Measurements from ENCODE around the gene GRIK1.

The GRIK1 gene

GRCh38 chr21:29875036-29875716, 64.6 kb downstream of the GRIK1 start:
- Histone ChIP-seq H3K36me3 (ENCODE audit: control insufficient read depth, insufficient read depth, low read length) (no peaks in the 10 kb centered on the region), H3K27ac (ENCODE audit: low read depth, low read length) (no peak overlapping the region), H3K9me3 (ENCODE audit: control insufficient read depth, insufficient read depth, low read depth, low read length) (0 out of 2 replicates have a peak, but pooled peaks cover 4% of the 10 kb centered on the region), H3K9ac (ENCODE audit: low read length) (no peak overlapping the region), H3K27me3 (ENCODE audit: control insufficient read depth, insufficient read depth, low read length) (no peaks in the 10 kb centered on the region), H3K4me3 (ENCODE audit: low read depth, low read length) (no peak overlapping the region), H3K4me1 (ENCODE audit: control insufficient read depth, insufficient read depth, low read length) (no peaks in the 10 kb centered on the region)

DNA sequence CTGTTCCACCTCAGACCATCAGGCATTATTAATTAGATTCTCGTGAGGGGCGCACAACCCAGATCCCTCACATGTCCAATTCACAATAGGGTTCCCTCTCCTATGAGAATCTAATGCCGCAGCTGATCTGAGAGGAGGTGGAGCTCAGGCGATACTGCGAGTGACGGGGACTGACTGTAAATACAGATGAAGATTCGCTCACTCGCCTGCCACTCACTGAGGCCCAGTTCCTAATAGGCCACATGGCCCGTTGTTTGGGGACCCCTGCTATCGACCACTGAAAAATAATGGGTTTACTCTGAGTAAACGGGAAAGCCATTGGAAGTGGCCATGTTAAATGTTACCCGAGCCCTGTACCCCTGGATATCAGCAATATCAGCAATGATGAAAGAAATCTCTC, 65.9 kb downstream of the GRIK1 start:
- Histone ChIP-seq H3K9me3 (ENCODE audit: control insufficient read depth, insufficient read depth, low read depth, low read length) (0 out of 2 replicates have a peak, but pooled peaks cover 4% of the 10 kb centered on the region), H3K4me1 (ENCODE audit: control insufficient read depth, insufficient read depth, low read length) (no peaks in the 10 kb centered on the region), H3K4me3 (ENCODE audit: low read depth, low read length) (no peak overlapping the region), H3K27ac (ENCODE audit: low read depth, low read length) (no peak overlapping the region), H3K27me3 (ENCODE audit: control insufficient read depth, insufficient read depth, low read length) (no peaks in the 10 kb centered on the region), H3K36me3 (ENCODE audit: control insufficient read depth, insufficient read depth, low read length) (no peaks in the 10 kb centered on the region), H3K9ac (ENCODE audit: low read length) (no peak overlapping the region)

DNA sequence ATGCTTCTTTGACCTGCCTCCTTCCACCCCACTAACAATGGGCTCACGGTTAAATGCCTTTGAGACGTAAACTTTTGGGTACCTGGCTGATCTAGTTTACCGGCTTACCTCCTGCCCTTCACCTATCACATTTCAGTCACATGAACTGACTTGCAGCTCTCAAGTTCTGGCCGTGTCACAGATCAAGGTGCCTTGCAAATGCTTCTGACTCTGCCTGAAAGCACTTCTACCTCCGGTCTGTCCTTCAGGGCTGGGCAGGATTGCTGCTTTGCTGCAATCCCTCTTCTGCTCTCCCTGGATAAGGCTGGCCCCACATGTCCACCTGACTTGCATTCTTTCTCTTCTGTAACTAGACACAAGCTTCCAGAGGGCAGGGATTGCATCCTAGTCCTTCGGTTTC, 69.0 kb downstream of the GRIK1 start:
- Histone ChIP-seq H3K9me3 (ENCODE audit: control insufficient read depth, insufficient read depth, low read depth, low read length) (0 out of 2 replicates have a peak, but pooled peaks cover 4% of the 10 kb centered on the region), H3K36me3 (ENCODE audit: control insufficient read depth, insufficient read depth, low read length) (no peaks in the 10 kb centered on the region), H3K27ac (ENCODE audit: low read depth, low read length) (no peak overlapping the region), H3K9ac (ENCODE audit: low read length) (no peak overlapping the region), H3K27me3 (ENCODE audit: control insufficient read depth, insufficient read depth, low read length) (no peaks in the 10 kb centered on the region), H3K4me1 (ENCODE audit: control insufficient read depth, insufficient read depth, low read length) (no peaks in the 10 kb centered on the region), H3K4me3 (ENCODE audit: low read depth, low read length) (no peak overlapping the region)

DNA sequence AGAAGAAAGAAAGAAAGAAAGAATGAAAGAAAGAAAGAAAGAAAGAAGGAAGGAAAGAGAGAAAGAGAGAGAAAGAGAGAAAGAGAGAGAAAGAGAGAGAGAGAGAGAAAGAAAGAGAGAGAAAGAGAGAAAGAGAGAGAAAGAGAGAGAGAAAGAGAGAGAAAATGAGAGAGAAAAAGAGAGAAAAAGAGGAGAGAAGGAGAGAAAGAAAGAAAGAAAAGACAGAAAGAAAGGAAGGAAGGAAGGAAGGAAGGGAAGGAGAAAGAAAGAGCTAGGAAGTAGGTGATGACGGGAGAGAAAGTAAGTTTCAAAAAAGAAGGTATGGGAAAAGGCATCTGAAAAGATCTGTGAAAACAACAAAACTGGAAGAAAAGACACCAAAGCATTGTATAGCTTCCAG, 72.0 kb downstream of the GRIK1 start:
- H3K4me1 ChIP-seq (ENCODE audit: control insufficient read depth, insufficient read depth, low read length) = no peaks in the 10 kb centered on the region
- no peak overlapping the region for H3K9ac ChIP-seq (ENCODE audit: low read length)
- H3K36me3 ChIP-seq (ENCODE audit: control insufficient read depth, insufficient read depth, low read length) = no peaks in the 10 kb centered on the region
- no peak overlapping the region for H3K4me3 ChIP-seq (ENCODE audit: low read depth, low read length)
- H3K9me3 ChIP-seq (ENCODE audit: control insufficient read depth, insufficient read depth, low read depth, low read length) = 0 out of 2 replicates have a peak, but pooled peaks cover 1% of the 10 kb centered on the region
- no peaks in the 10 kb centered on the region for H3K27me3 ChIP-seq (ENCODE audit: control insufficient read depth, insufficient read depth, low read length)
- H3K27ac ChIP-seq (ENCODE audit: low read depth, low read length) = no peak overlapping the region

GRCh38 chr21:29860346-29860745, 79.5 kb downstream of the GRIK1 start:
- Histone ChIP-seq H3K9ac (ENCODE audit: low read length) (no peak overlapping the region), H3K27ac (ENCODE audit: low read depth, low read length) (no peak overlapping the region), H3K9me3 (ENCODE audit: control insufficient read depth, insufficient read depth, low read depth, low read length) (no peaks in the 10 kb centered on the region), H3K4me1 (ENCODE audit: control insufficient read depth, insufficient read depth, low read length) (0 out of 2 replicates have a peak, but pooled peaks cover 3% of the 10 kb centered on the region), H3K36me3 (ENCODE audit: control insufficient read depth, insufficient read depth, low read length) (no peaks in the 10 kb centered on the region), H3K4me3 (ENCODE audit: low read depth, low read length) (no peak overlapping the region), H3K27me3 (ENCODE audit: control insufficient read depth, insufficient read depth, low read length) (no peaks in the 10 kb centered on the region)

DNA sequence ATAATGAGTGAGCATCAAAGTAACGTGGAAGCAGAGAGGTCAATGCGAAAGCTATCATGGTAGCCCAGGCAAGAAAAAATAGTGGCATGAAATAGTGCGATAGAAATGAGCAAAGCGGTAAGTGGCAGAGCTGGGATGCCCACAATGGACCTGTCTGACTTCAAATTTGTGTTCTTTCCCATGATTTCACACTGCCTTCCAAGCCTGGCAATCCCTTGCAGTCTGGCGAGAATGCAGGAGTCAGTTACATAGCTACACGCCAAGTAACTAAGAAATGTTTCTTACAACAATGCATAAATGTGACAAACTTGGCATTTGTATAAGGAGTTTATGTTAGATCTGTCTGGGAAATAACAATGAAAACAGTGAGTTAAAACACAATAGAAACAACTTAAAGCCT, 82.6 kb downstream of the GRIK1 start:
- Histone ChIP-seq H3K4me3 (ENCODE audit: low read depth, low read length) (no peak overlapping the region), H3K9me3 (ENCODE audit: control insufficient read depth, insufficient read depth, low read depth, low read length) (no peaks in the 10 kb centered on the region), H3K4me1 (ENCODE audit: control insufficient read depth, insufficient read depth, low read length) (peaks cover 6% of the 10 kb centered on the region; the same call in 1 of the 2 replicates), H3K27me3 (ENCODE audit: control insufficient read depth, insufficient read depth, low read length) (no peaks in the 10 kb centered on the region), H3K27ac (ENCODE audit: low read depth, low read length) (no peak overlapping the region), H3K9ac (ENCODE audit: low read length) (no peak overlapping the region), H3K36me3 (ENCODE audit: control insufficient read depth, insufficient read depth, low read length) (no peaks in the 10 kb centered on the region)

GRCh38 chr21:29854795-29855194, 85.0 kb downstream of the GRIK1 start:
- H3K9me3 ChIP-seq (ENCODE audit: control insufficient read depth, insufficient read depth, low read depth, low read length) = no peaks in the 10 kb centered on the region
- H3K9ac ChIP-seq (ENCODE audit: low read length) = no peak overlapping the region
- H3K4me3 ChIP-seq (ENCODE audit: low read depth, low read length) = no peak overlapping the region
- no peaks in the 10 kb centered on the region for H3K36me3 ChIP-seq (ENCODE audit: control insufficient read depth, insufficient read depth, low read length)
- H3K27me3 ChIP-seq (ENCODE audit: control insufficient read depth, insufficient read depth, low read length) = no peaks in the 10 kb centered on the region
- H3K4me1 ChIP-seq (ENCODE audit: control insufficient read depth, insufficient read depth, low read length) = peaks cover 11% of the 10 kb centered on the region
- no peak overlapping the region for H3K27ac ChIP-seq (ENCODE audit: low read depth, low read length)

DNA sequence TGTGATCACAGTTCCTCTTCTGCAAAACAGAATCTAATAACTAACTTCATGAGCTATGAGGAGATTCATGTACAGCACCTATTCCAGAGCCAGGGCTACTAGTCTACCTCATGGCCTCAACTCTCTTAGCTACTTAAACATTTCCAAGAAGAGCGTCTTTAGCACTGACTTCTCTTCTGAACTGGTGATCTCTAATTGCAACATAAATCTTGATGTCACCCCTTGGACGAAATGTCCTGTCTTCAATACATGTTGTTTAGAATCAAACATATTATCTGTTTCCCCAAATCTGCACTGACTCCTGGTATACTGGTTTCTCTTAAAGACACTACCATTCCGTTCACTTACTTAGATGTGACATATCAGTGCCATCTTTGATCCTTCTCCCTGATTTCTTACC, 88.2 kb downstream of the GRIK1 start:
- Histone ChIP-seq H3K9me3 (ENCODE audit: control insufficient read depth, insufficient read depth, low read depth, low read length) (no peaks in the 10 kb centered on the region), H3K4me3 (ENCODE audit: low read depth, low read length) (no peak overlapping the region), H3K36me3 (ENCODE audit: control insufficient read depth, insufficient read depth, low read length) (no peaks in the 10 kb centered on the region), H3K9ac (ENCODE audit: low read length) (no peak overlapping the region), H3K4me1 (ENCODE audit: control insufficient read depth, insufficient read depth, low read length) (peaks cover 16% of the 10 kb centered on the region), H3K27me3 (ENCODE audit: control insufficient read depth, insufficient read depth, low read length) (no peaks in the 10 kb centered on the region), H3K27ac (ENCODE audit: low read depth, low read length) (no peak overlapping the region)

DNA sequence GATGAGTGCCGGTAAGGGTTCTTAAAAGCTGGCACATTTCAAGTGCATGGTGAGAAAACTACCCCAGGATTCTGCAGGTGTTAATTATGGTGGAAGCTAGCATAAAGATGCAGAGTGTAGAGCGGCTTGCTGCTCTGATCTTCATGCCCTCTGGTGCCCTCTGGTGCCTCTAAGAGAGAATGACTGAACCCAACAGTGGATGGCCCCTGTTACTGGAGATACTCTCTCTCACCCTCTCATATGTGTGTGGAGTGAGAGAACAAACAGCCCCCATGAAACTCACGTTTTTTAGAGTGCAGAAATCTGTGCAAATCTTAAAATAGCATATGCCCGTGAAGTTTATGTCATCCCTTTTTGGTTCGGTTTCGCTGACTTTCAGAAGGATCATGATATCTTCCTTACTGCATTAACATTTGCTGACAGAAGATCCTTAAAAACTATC, 90.0 kb downstream of the GRIK1 start:
- Histone ChIP-seq H3K4me3 (ENCODE audit: low read depth, low read length) (no peak overlapping the region), H3K36me3 (ENCODE audit: control insufficient read depth, insufficient read depth, low read length) (no peaks in the 10 kb centered on the region), H3K27ac (ENCODE audit: low read depth, low read length) (no peak overlapping the region), H3K9ac (ENCODE audit: low read length) (no peak overlapping the region), H3K4me1 (ENCODE audit: control insufficient read depth, insufficient read depth, low read length) (peaks cover 16% of the 10 kb centered on the region), H3K27me3 (ENCODE audit: control insufficient read depth, insufficient read depth, low read length) (no peaks in the 10 kb centered on the region), H3K9me3 (ENCODE audit: control insufficient read depth, insufficient read depth, low read depth, low read length) (no peaks in the 10 kb centered on the region)

- H3K9me3 ChIP-seq (ENCODE audit: control insufficient read depth, insufficient read depth, low read depth, low read length) = no peaks in the 10 kb centered on the region
- no peaks in the 10 kb centered on the region for H3K27me3 ChIP-seq (ENCODE audit: control insufficient read depth, insufficient read depth, low read length)
- no peaks in the 10 kb centered on the region for H3K4me1 ChIP-seq (ENCODE audit: control insufficient read depth, insufficient read depth, low read length)
- H3K36me3 ChIP-seq (ENCODE audit: control insufficient read depth, insufficient read depth, low read length) = no peaks in the 10 kb centered on the region
- no peak overlapping the region for H3K4me3 ChIP-seq (ENCODE audit: low read depth, low read length)
- no peak overlapping the region for H3K27ac ChIP-seq (ENCODE audit: low read depth, low read length)
- H3K9ac ChIP-seq (ENCODE audit: low read length) = no peak overlapping the region
Observed at GRCh38 chr21:29843804-29844203, 96.0 kb downstream of the GRIK1 start.

- Histone ChIP-seq H3K27ac (ENCODE audit: low read depth, low read length) (no peak overlapping the region), H3K4me3 (ENCODE audit: low read depth, low read length) (no peak overlapping the region), H3K27me3 (ENCODE audit: control insufficient read depth, insufficient read depth, low read length) (no peaks in the 10 kb centered on the region), H3K9me3 (ENCODE audit: control insufficient read depth, insufficient read depth, low read depth, low read length) (peaks cover 28% of the 10 kb centered on the region), H3K36me3 (ENCODE audit: control insufficient read depth, insufficient read depth, low read length) (no peaks in the 10 kb centered on the region), H3K9ac (ENCODE audit: low read length) (no peak overlapping the region), H3K4me1 (ENCODE audit: control insufficient read depth, insufficient read depth, low read length) (no peaks in the 10 kb centered on the region)
Observed at GRCh38 chr21:29834617-29835016, 105.2 kb downstream of the GRIK1 start.
